AG09319 (cell line): ENCODE results near the gene MAP3K19.
"Not testable (repeated sequence)": the region's sequence is repeated elsewhere in the genome, so short reads cannot be mapped to it uniquely, and the experiment has no call there.

ENCODE experiments used
- DNase-seq: peaks from one replicate; pipeline ENCODE4 v3.0.0-alpha.2; 2010; ENCODE audit warnings: low read depth; ENCODE audit errors: extremely low read depth
- CTCF ChIP-seq: IDR thresholded peaks from 2 replicates; pipeline ENCODE4 v1.5.1; 2011; ENCODE audit warnings: low read depth, mild to moderate bottlenecking, inconsistent platforms, low read length, moderate library complexity

The MAP3K19 gene

GRCh38 chr2:135050132-135050531, 2.9 kb upstream of the MAP3K19 start:
- no peak for TF ChIP-seq CTCF
- DNase-seq: no peak

GRCh38 chr2:135048122-135048521, 875 bp upstream of the MAP3K19 start:
- no peak for TF ChIP-seq CTCF
- no peak for DNase-seq

- DNase-seq: no peak
- TF ChIP-seq CTCF: peak; percentile 27
These were observed 3.9 kb downstream of the MAP3K19 start for GRCh38 chr2:135043345-135043744.

- DNase-seq: no peak
- TF ChIP-seq CTCF: no peak
These were observed 9.4 kb downstream of the MAP3K19 start for GRCh38 chr2:135037831-135038230.

- not testable (repeated sequence) for DNase-seq
These were observed 14.0 kb downstream of the MAP3K19 start for GRCh38 chr2:135033216-135033615.

- no peak for TF ChIP-seq CTCF
- DNase-seq: peak; percentile 1
These were observed 16.4 kb downstream of the MAP3K19 start for GRCh38 chr2:135030826-135031225.

- DNase-seq: no peak
- no peak for TF ChIP-seq CTCF
These were observed 17.6 kb downstream of the MAP3K19 start for GRCh38 chr2:135029481-135030134.

GRCh38 chr2:135023886-135024485, 23.3 kb downstream of the MAP3K19 start:
- DNase-seq: no peak
- no peak for TF ChIP-seq CTCF
